NCI-H524 treated with DMSO at 0.1 percent for 48 hours (cell line): ENCODE data around the gene NPS.

Experiments
- DNase-seq: peaks from one replicate; lab custom pipeline; 2025; lab: John Stamatoyannopoulos, UW

The NPS gene

GRCh38 chr10:127561647-127562046 is 12.5 kb downstream of the NPS start:
- DNase-seq: no peak

- no peak for DNase-seq
Observed at GRCh38 chr10:127563718-127564553, 14.8 kb downstream of the NPS start.

GRCh38 chr10:127564644-127565043 is 15.5 kb downstream of the NPS start:
- no peak for DNase-seq

GRCh38 chr10:127565583-127565982 is 16.5 kb downstream of the NPS start:
- DNase-seq: no peak

GRCh38 chr10:127569210-127569609 is 20.1 kb downstream of the NPS start:
- no peak for DNase-seq

- DNase-seq: no peak
Observed at GRCh38 chr10:127570036-127570435, 20.9 kb downstream of the NPS start.

- no peak for DNase-seq
Observed at GRCh38 chr10:127571386-127571785, 22.3 kb downstream of the NPS start.

- DNase-seq: no peak
Observed at GRCh38 chr10:127576051-127576450, 26.9 kb downstream of the NPS start.

GRCh38 chr10:127576740-127577161 is 27.6 kb downstream of the NPS start:
- DNase-seq: peak; percentile 27

- no peak for DNase-seq
Observed at GRCh38 chr10:127577376-127578258, 28.5 kb downstream of the NPS start.

GRCh38 chr10:127578259-127578960 is 29.3 kb downstream of the NPS start:
- DNase-seq: no peak

GRCh38 chr10:127578961-127579305 is 29.8 kb downstream of the NPS start:
- DNase-seq: no peak

- no peak for DNase-seq
Observed at GRCh38 chr10:127579640-127580039, 30.5 kb downstream of the NPS start.

- no peak for DNase-seq
Observed at GRCh38 chr10:127580822-127581221, 31.7 kb downstream of the NPS start.

- no peak for DNase-seq
Observed at GRCh38 chr10:127585519-127586023, 36.5 kb downstream of the NPS start.

- DNase-seq: no peak
Observed at GRCh38 chr10:127587668-127588365, 38.7 kb downstream of the NPS start.

GRCh38 chr10:127592586-127592985 is 43.5 kb downstream of the NPS start:
- no peak for DNase-seq

GRCh38 chr10:127600479-127600878 is 51.4 kb downstream of the NPS start:
- DNase-seq: no peak
